GM20000 (cell line): ENCODE measurements around the gene SLC25A44.
A peak's percentile ranks its signal among the peaks of the same experiment; 100 is the strongest.
"Not testable (repeated sequence)": the region's sequence is repeated elsewhere in the genome, so short reads cannot be mapped to it uniquely, and the experiment has no call there.

Experiments used
- DNase-seq: peaks from one replicate; pipeline ENCODE4 v3.0.0; 2012; ENCODE audit warnings: low spot score
- CTCF ChIP-seq: IDR thresholded peaks from 2 replicates; pipeline ENCODE4 v1.5.1; 2012; ENCODE audit warnings: mild to moderate bottlenecking, control low read depth; ENCODE audit errors: extremely low read depth, missing control alignments

The SLC25A44 gene

DNA sequence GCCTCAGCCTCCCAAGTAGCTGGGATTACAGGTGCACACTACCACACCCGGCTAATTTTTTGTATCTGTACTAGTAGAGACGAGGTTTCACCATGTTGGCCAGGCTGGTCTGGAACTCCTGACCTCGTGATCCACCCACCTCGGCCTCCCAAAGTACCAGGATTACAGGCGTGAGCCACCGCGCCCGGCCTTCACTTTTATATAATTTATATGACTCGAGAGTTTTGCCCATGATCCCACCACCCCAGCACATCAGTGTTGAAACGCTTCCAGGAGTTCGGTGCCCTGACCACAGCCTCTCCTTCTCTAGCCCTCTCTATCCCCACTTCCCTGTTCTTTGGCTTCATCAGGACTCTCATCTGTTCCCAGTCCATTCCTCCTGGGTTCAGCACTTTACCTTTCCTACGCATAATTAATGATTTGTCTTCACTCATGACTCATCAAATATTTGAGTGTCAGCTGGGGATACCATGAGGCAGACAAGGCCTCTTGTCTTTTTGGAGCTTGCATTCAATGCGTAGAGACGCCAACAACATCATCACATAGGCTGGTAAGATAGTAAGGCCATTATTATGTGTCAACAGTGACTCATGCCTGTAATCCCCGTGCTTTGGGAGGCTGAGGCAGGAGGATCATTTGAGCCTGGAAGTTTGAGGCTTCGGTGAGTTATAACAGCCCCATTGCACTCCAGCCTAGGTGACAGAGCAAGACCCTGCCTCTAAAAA is 20.3 kb downstream of the SLC25A44 start:
- no peak for DNase-seq
- no peak for TF ChIP-seq CTCF

GRCh38 chr1:156216361-156217086 is 22.6 kb downstream of the SLC25A44 start:
- DNase-seq: not testable (repeated sequence)

GRCh38 chr1:156217871-156218270 is 24.0 kb downstream of the SLC25A44 start:
- TF ChIP-seq CTCF: no peak
- DNase-seq: peak; percentile 57

- no peak for DNase-seq
- no peak for TF ChIP-seq CTCF
These were observed 26.3 kb downstream of the SLC25A44 start for GRCh38 chr1:156220226-156220625.

- no peak for TF ChIP-seq CTCF
- DNase-seq: no peak
These were observed 28.2 kb downstream of the SLC25A44 start for GRCh38 chr1:156221986-156222692.

- no peak for DNase-seq
- TF ChIP-seq CTCF: no peak
These were observed 31.7 kb downstream of the SLC25A44 start for GRCh38 chr1:156225677-156226014.

DNA sequence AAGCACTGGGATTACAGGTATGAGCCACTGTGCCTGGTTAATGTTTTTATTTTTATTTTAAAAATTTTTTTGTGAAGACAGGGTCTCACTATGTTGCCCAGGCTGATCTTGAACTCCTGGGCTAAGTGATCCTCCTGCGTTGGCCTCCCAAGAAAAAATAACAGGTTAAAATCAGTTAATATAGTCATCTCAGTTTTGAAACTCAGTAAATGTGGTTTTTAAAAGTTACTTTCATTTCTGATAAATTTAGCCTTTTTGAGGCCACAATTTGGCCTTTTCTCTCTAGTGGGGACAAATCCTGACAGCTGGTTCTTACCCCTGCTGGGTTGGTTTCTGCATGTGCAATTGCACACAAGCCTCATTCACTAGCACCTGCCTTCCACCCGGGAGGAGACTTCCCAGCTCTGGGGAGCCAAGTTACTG is 32.2 kb downstream of the SLC25A44 start:
- no peak for TF ChIP-seq CTCF
- DNase-seq: peak; percentile 76
